Brain microvascular endothelial cell (primary cell): ENCODE results near the gene WWC2.
"Not testable (repeated sequence)": the region's sequence is repeated elsewhere in the genome, so short reads cannot be mapped to it uniquely, and the experiment has no call there.

Source experiments
- DNase-seq: peaks from one replicate; pipeline ENCODE4 v3.0.0-alpha.2; 2020
- H3K27ac ChIP-seq: fragments of 250-450 bp; sonication (Bioruptor Pico); 2 replicates; pipeline ENCODE4 v1.5.1; 2020; ENCODE audit warnings: mild to moderate bottlenecking, moderate library complexity
- H3K27me3 ChIP-seq: fragments of 250-450 bp; sonication (Bioruptor Pico); replicated peaks from 2 replicates; pipeline ENCODE4 v1.5.1; 2020; ENCODE audit warnings: mild to moderate bottlenecking
- H3K36me3 ChIP-seq: fragments of 250-450 bp; sonication (Bioruptor Pico); replicated peaks from 2 replicates; pipeline ENCODE4 v1.5.1; 2020; ENCODE audit warnings: mild to moderate bottlenecking
- H3K4me3 ChIP-seq: 2 replicates; pipeline ENCODE4 v1.5.1; 2011; ENCODE audit warnings: low read depth, mild to moderate bottlenecking, control low read depth, low read length, moderate library complexity
- in situ Hi-C: cut with HindIII; loops from 2 replicates; pipeline ENCODE4 v1.10.0; 2017; ENCODE audit warnings: low sequenced_read_pairs, low pct_ligation_motif_present
- TF ChIP-seq, protein P1 (sequence below): IDR thresholded peaks from 2 replicates; pipeline ENCODE4 v1.5.1; 2011; ENCODE audit warnings: low read depth, mild to moderate bottlenecking, moderate library complexity, low read length, control low read depth, inconsistent platforms; ENCODE audit errors: missing control alignments

Gene WWC2

DNA sequence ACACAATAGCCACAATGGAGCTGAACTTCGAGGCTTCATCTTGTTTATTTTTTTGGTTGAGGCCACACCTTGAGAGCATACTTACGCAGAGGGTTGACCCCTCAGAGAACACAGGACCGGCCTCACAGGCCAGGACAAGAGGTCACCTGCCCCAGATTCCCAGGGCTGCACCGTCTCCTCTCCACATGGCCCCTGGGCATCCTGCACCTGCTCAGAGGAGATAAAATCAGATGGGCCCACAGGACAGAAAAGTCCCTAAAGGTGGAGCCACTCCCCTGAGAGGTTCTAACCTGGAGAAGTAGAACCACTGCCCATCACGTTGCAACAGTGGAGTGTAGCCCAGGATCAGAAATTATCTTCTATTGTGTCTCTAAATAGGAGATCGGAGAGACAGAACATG, 224.2 kb downstream of the WWC2 start:
- no peak for DNase-seq
- in situ Hi-C loops: no loop called here
- no peaks in the 10 kb centered on the region for H3K36me3 ChIP-seq
- no peak overlapping the region for H3K27ac ChIP-seq
- TF ChIP-seq, protein P1, sequence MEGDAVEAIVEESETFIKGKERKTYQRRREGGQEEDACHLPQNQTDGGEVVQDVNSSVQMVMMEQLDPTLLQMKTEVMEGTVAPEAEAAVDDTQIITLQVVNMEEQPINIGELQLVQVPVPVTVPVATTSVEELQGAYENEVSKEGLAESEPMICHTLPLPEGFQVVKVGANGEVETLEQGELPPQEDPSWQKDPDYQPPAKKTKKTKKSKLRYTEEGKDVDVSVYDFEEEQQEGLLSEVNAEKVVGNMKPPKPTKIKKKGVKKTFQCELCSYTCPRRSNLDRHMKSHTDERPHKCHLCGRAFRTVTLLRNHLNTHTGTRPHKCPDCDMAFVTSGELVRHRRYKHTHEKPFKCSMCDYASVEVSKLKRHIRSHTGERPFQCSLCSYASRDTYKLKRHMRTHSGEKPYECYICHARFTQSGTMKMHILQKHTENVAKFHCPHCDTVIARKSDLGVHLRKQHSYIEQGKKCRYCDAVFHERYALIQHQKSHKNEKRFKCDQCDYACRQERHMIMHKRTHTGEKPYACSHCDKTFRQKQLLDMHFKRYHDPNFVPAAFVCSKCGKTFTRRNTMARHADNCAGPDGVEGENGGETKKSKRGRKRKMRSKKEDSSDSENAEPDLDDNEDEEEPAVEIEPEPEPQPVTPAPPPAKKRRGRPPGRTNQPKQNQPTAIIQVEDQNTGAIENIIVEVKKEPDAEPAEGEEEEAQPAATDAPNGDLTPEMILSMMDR: no peak
- H3K4me3 ChIP-seq: no peak overlapping the region
- no peaks in the 10 kb centered on the region for H3K27me3 ChIP-seq

DNA sequence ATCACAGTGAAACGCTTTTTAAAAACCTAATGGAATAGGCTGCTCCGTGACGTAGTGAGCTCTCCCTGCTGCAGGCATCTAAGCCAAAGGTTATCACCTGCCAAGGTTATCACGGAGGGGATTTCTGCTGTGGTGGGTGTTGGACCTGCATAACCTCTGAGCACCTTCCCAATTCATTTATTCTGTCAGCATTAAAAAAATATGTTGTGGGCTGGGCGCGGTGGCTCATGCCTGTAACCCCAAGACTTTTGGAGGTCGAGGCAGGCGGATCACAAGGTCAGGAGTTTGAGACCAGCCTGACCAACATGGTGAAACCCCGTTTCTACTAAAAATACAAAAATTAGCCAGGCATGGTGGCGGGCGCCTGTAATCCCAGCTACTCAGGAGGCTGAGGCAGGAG, 225.0 kb downstream of the WWC2 start:
- H3K36me3 ChIP-seq, DNase-seq, H3K27me3 ChIP-seq, in situ Hi-C loops, H3K27ac ChIP-seq, H3K4me3 ChIP-seq: not testable (repeated sequence)

DNA sequence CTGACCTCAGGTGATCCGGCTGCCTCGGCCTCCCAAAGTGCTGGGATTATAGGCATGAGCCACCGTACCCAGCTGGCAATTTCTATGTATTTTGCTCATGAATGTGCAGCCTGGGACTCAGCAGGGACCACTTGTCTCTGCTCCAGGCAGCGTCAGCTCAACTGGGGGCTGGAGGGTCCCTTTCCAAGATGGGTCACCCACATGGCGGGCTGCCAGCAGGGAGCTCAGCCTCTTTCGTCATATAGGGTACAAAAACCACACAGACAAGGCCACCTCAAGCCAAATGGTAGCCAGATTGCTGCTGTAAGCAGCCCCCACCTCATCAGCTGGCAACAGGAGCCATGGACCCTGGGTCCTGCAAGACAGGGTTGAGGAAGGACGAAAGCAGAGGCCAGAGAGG, 225.6 kb downstream of the WWC2 start:
- TF ChIP-seq, protein P1: no peak
- DNase-seq: no peak
- in situ Hi-C loops: no loop called here
- H3K27ac ChIP-seq: no peak overlapping the region
- no peaks in the 10 kb centered on the region for H3K27me3 ChIP-seq
- no peak overlapping the region for H3K4me3 ChIP-seq
- H3K36me3 ChIP-seq: no peaks in the 10 kb centered on the region

DNA sequence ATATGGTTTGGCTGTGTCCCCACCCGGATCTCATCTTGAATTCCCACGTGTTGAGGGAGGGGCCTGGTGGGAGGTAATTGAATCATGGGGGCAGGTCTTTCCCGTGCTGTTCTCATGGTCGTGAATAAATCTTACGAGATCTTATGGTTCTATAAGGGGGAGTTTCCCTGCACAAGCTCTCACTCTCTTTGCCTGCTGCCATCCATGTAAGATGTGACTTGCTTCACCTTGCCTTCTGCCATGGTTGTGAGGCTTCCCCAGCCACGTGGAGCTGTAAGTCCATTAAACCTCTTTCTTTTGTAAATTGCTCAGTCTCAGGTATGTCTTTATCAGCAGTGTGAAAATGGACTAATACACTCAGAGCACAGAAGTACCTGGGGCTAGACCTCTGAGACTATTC, 227.3 kb downstream of the WWC2 start:
- H3K4me3 ChIP-seq, H3K27ac ChIP-seq, H3K27me3 ChIP-seq, H3K36me3 ChIP-seq, in situ Hi-C loops, DNase-seq: not testable (repeated sequence)

DNA sequence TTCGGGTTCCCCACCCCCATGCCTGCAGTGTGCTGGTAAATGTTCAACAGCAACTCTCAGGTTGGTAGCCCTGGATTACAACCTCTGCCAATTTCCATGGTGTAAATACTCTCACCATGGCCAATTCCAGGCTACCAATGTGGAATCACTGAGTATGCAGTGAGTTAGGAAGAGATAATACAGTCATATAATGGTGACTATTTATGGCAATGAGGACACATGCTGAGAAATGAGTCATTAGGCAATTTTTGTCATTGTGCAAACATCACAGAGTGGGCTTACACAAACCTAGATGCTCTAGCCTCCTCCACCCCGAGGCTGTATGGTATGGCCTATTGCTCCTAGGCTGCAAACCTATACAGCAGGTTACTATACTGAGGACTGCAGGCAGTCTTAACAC, 227.8 kb downstream of the WWC2 start:
- peak; percentile 40 for DNase-seq
- Histone ChIP-seq H3K4me3 (no peak overlapping the region), H3K27me3 (no peaks in the 10 kb centered on the region), H3K36me3 (no peaks in the 10 kb centered on the region), H3K27ac (no peak overlapping the region)
- TF ChIP-seq, protein P1: no peak
- in situ Hi-C loops: no loop called here

DNA sequence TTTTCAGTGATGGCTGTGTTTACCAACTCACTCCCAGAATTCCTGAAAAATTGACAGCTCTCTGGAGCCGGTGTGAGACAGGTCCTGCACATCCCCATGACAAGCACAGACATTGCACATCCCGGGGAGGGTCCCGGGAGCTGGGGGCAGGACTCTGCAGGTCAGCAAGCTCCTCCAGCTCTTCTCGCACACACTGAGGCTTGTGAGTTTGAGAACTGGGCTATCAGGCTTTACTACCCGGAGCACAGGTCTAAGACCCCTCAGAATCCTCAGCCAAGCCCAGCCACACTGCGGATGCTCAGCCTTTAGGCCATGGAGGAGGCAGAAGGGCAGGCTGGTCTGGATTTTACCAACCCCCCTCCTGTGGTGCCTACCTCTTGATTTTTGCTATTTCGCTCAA, 228.8 kb downstream of the WWC2 start:
- Histone ChIP-seq H3K4me3 (no peak overlapping the region), H3K27me3 (no peaks in the 10 kb centered on the region), H3K36me3 (no peaks in the 10 kb centered on the region), H3K27ac (no peak overlapping the region)
- TF ChIP-seq, protein P1: no peak
- no peak for DNase-seq
- in situ Hi-C loops: no loop called here

DNA sequence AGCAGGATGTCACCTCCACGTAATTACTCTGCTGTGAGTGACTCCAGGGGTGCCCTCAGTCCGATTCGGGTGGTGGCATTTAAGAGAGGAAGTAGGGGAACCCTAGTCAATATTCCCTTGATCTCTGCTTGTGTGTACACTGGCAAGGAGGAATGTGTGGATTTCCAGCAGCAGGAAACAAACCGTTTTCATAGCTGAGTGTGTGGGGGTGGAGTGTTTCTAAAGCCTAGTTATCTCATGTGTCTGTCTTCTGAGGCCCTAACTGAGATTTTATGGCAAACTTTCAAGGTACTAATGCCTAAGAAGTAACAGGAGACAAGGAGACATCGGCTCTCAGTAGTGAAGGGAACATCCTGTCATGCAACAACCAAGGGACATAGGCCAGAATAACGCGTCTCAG, 229.8 kb downstream of the WWC2 start:
- Histone ChIP-seq H3K27ac (no peak overlapping the region), H3K27me3 (no peaks in the 10 kb centered on the region), H3K4me3 (no peak overlapping the region), H3K36me3 (no peaks in the 10 kb centered on the region)
- in situ Hi-C loops: no loop called here
- peak; percentile 56 for DNase-seq
- TF ChIP-seq, protein P1: no peak
